Upper lobe of left lung (tissue), 4 donors: ENCODE data around the gene PRR14.

ENCODE experiments used
- CTCF ChIP-seq, 6 experiments: fragments of 450-650 bp in 4 of 6; fragments of 200-600 bp in 2 of 6; sonication (generic) in 2 of 6; IDR thresholded peaks; one replicate each; pipeline ENCODE4 v1.5.1; 2016 to 2019; ENCODE audit warnings: antibody characterized with exemption in 6 of 6
- EP300 ChIP-seq, 4 donors: sonication (generic); formaldehyde crosslinking; IDR thresholded peaks; one replicate each; pipeline ENCODE4 v1.5.1; 2017; ENCODE audit warnings: antibody characterized with exemption in 4 of 4, control low read depth in 2 of 4
- POLR2A ChIP-seq, 4 donors: fragments of 450-650 bp; IDR thresholded peaks; one replicate each; pipeline ENCODE4 v1.5.1; 2016 to 2017; ENCODE audit warnings: antibody characterized with exemption in 4 of 4, mild to moderate bottlenecking in 2 of 4
- POLR2AphosphoS5 ChIP-seq, 2 donors: sonication (generic); formaldehyde crosslinking; IDR thresholded peaks; one replicate each; pipeline ENCODE4 v1.5.1; 2017; ENCODE audit warnings: antibody characterized with exemption in 2 of 2

- TF ChIP-seq EP300 (IDR thresholded peaks at IDR 0.05) (no peak), CTCF (IDR thresholded peaks at IDR 0.05) (peak in 3 of 6 experiments; percentile 7 to 41 (median 33)), POLR2A (IDR thresholded peaks at IDR 0.05) (peak in 1 of 4 donors; percentile 49), POLR2AphosphoS5 (IDR thresholded peaks at IDR 0.05) (peak in 1 of 2 donors; percentile 55)
These were observed 8.2 kb downstream of the PRR14 start for GRCh38 chr16:30658731-30659506.
